HepG2 (cell line): ENCODE data around the gene TOPORS. TPM values are rescaled to one million over a fixed set of nuclear protein-coding genes. Genes with fewer than 3 reads are reported as not detected.

Experiments
- ATAC-seq: fragments of 200-7000 bp; cut with Tn5 transposase; 3 replicates; pipeline ENCODE4 v1.9.1; 2020; ENCODE audit warnings: mild to moderate bottlenecking, moderate library complexity
- BruUV-seq: library from RNA; stranded (reverse); fragments of 400-500 nt; replicated peaks from 2 replicates; lab custom pipeline; 2021; lab: Mats Ljungman, UMichigan
- CTCF ChIA-PET: fragments of 300-600 bp; formaldehyde crosslinking; extraction: SDS; loops from one replicate; lab custom pipeline; 2021; ENCODE audit warnings: low total read pairs, inconsistent platforms, low intra/inter-chr PET ratio; lab: Yijun Ruan, JAX
- POLR2A ChIA-PET: fragments of 350-600 bp; sonication (Branson Sonifier 250); formaldehyde crosslinking; loops from one replicate; lab custom pipeline; 2020; ENCODE audit warnings: antibody characterized with exemption, inconsistent platforms; lab: Yijun Ruan, JAX
- DNase-seq: peaks from one replicate; pipeline ENCODE4 v3.0.0-alpha.2; 2015; ENCODE audit warnings: low spot score
- FAIRE-seq: peaks from 3 replicates; lab custom pipeline; 2011; peaks lifted over from hg19 to GRCh38; lab: Jason Lieb, UNC
- H2AFZ ChIP-seq: one replicate; pipeline ENCODE4 v1.6.1; 2011; ENCODE audit warnings: low read length, inconsistent platforms
- H3K27ac ChIP-seq: fragments of 300-600 bp; 3 replicates; pipeline ENCODE4 v1.8.0; 2011; ENCODE audit warnings: mixed run types, mild to moderate bottlenecking, mixed read lengths, low read length, inconsistent platforms; ENCODE audit not compliant: insufficient read depth; ENCODE audit errors: extremely low read length
- H3K27me3 ChIP-seq, 2 experiments: fragments of 200-600 bp in 1 of 2; 2 replicates in 1 of 2; 3 replicates in 1 of 2; pipeline versions ENCODE4 v1.6.0 to v1.8.0; 2011; ENCODE audit warnings: low read length in 2 of 2, mild to moderate bottlenecking in 2 of 2, moderate library complexity in 2 of 2, inconsistent platforms in 1 of 2; ENCODE audit not compliant: insufficient read depth in 2 of 2, control insufficient read depth in 1 of 2
- H3K36me3 ChIP-seq, 2 experiments: fragments of 200-600 bp in 1 of 2; replicated peaks in 1 of 2; 2 replicates in 1 of 2; 3 replicates in 1 of 2; pipeline versions ENCODE4 v1.5.1 to v1.8.0; 2011; ENCODE audit warnings: low read length in 2 of 2, inconsistent platforms in 1 of 2; ENCODE audit not compliant: insufficient read depth in 2 of 2, control insufficient read depth in 1 of 2
- H3K4me1 ChIP-seq: 2 replicates; pipeline ENCODE4 v1.5.1; 2012; ENCODE audit warnings: low read length, inconsistent platforms; ENCODE audit not compliant: insufficient read depth
- H3K4me2 ChIP-seq: 2 replicates; pipeline ENCODE4 v1.6.0; 2011; ENCODE audit warnings: low read depth, low read length, inconsistent platforms
- H3K4me3 ChIP-seq, 3 experiments: fragments of 200-600 bp in 1 of 3; sonication (generic), shearing (Covaris generic) in 1 of 3; replicated peaks in 1 of 3; 2 replicates each; pipeline ENCODE4 v1.5.1; 2011 to 2016; ENCODE audit warnings: low read length in 3 of 3, inconsistent platforms in 2 of 3, low read depth in 2 of 3, mild to moderate bottlenecking in 2 of 3, control low read depth in 1 of 3, mixed read lengths in 1 of 3; ENCODE audit not compliant: insufficient read depth in 1 of 3
- H3K79me2 ChIP-seq: one replicate; pipeline ENCODE4 v1.6.1; 2011; ENCODE audit warnings: low read length, inconsistent platforms; ENCODE audit not compliant: insufficient read depth
- H3K9ac ChIP-seq: 2 replicates; pipeline ENCODE4 v1.6.0; 2011; ENCODE audit warnings: mild to moderate bottlenecking, low read depth, low read length, inconsistent platforms; ENCODE audit not compliant: insufficient read depth
- H3K9me3 ChIP-seq: 2 replicates; pipeline ENCODE4 v1.5.1; 2012; ENCODE audit warnings: mild to moderate bottlenecking, low read length
- H4K20me1 ChIP-seq: 2 replicates; pipeline ENCODE4 v1.6.0; 2011; ENCODE audit warnings: inconsistent platforms, mild to moderate bottlenecking, low read length, moderate library complexity; ENCODE audit not compliant: insufficient read depth
- CERS6 ChIP-seq: sonication (generic); formaldehyde crosslinking; IDR thresholded peaks from 2 replicates; pipeline ENCODE4 v1.5.0; 2020; ENCODE audit warnings: missing genetic modification reagents
- EEA1 ChIP-seq: sonication (generic); formaldehyde crosslinking; IDR thresholded peaks from 2 replicates; pipeline ENCODE4 v1.5.1; 2020; ENCODE audit warnings: mild to moderate bottlenecking, missing genetic modification reagents, borderline replicate concordance
- HDAC2 ChIP-seq: sonication (generic); formaldehyde crosslinking; IDR thresholded peaks from 2 replicates; pipeline ENCODE4 v1.4.0; 2020; ENCODE audit warnings: missing genetic modification reagents
- HOXA3 ChIP-seq: sonication (generic); formaldehyde crosslinking; IDR thresholded peaks from 2 replicates; pipeline ENCODE4 v1.5.0; 2020; ENCODE audit warnings: missing genetic modification reagents
- MAFG ChIP-seq: sonication (generic); formaldehyde crosslinking; IDR thresholded peaks from 2 replicates; pipeline ENCODE4 v1.5.1; 2020; ENCODE audit warnings: mild to moderate bottlenecking, missing genetic modification reagents
- MTERF4 ChIP-seq: sonication (generic); formaldehyde crosslinking; IDR thresholded peaks from 2 replicates; pipeline ENCODE4 v1.8.0; 2023; ENCODE audit warnings: mild to moderate bottlenecking, missing genetic modification reagents
- NR3C1 ChIP-seq: sonication (generic); formaldehyde crosslinking; IDR thresholded peaks from 2 replicates; pipeline ENCODE4 v1.4.0; 2020; ENCODE audit warnings: missing genetic modification reagents
- PHB2 ChIP-seq: fragments of 450-650 bp; IDR thresholded peaks from 2 replicates; pipeline ENCODE4 v1.6.1; 2018; ENCODE audit not compliant: partially characterized antibody
- PRMT3 ChIP-seq: sonication (generic); formaldehyde crosslinking; IDR thresholded peaks from 2 replicates; pipeline ENCODE4 v1.8.1; 2022; ENCODE audit warnings: low read depth, mild to moderate bottlenecking, moderate library complexity, missing genetic modification reagents, borderline replicate concordance
- YEATS2 ChIP-seq: sonication (generic); formaldehyde crosslinking; IDR thresholded peaks from 2 replicates; pipeline ENCODE4 v1.4.0; 2020; ENCODE audit warnings: missing genetic modification reagents, borderline replicate concordance
- YY1 ChIP-seq: IDR thresholded peaks from 2 replicates; pipeline ENCODE4 v1.6.1; 2011; ENCODE audit warnings: low read length, low read depth, moderate library complexity, mild to moderate bottlenecking; ENCODE audit not compliant: insufficient read depth, insufficient replicate concordance
- ZBTB2 ChIP-seq: sonication (generic); formaldehyde crosslinking; IDR thresholded peaks from 2 replicates; pipeline ENCODE4 v1.8.0; 2022; ENCODE audit warnings: low read depth, missing genetic modification reagents
- ZBTB26 ChIP-seq: IDR thresholded peaks from 2 replicates; pipeline ENCODE4 v1.6.1; 2016; ENCODE audit warnings: missing compliant biosample characterization, missing genetic modification reagents, borderline replicate concordance
- ZKSCAN8 ChIP-seq: IDR thresholded peaks from 2 replicates; pipeline ENCODE4 v1.6.1; 2016; ENCODE audit warnings: borderline replicate concordance, missing genetic modification reagents, missing compliant biosample characterization
- ZNF33A ChIP-seq: sonication (generic); formaldehyde crosslinking; IDR thresholded peaks from 2 replicates; pipeline ENCODE4 v1.5.1; 2020; ENCODE audit warnings: missing genetic modification reagents, mild to moderate bottlenecking, moderate library complexity, borderline replicate concordance
- ZNF7 ChIP-seq: IDR thresholded peaks from 2 replicates; pipeline ENCODE4 v1.6.1; 2016; ENCODE audit warnings: missing biosample characterization, missing genetic modification reagents
- WGBS: methylation state at CpG from one replicate; pipeline ENCODE4 v1.1.6; 2017; ENCODE audit warnings: low lambda C conversion rate; 5-methylcytosine and 5-hydroxymethylcytosine counted together
- in situ Hi-C: cut with HindIII; loops from 2 replicates; pipeline ENCODE4 v1.10.0; 2017; ENCODE audit warnings: low pct_unique_long_range_greater_than_20kb; ENCODE audit not compliant: extremely low pct_ligation_motif_present
- intact Hi-C: fragments of 100-400 bp; cut with micrococcal nuclease; formaldehyde crosslinking; loops from one replicate; pipeline ENCODE4 v1.10.0; 2022; ENCODE audit not compliant: unreplicated experiment
- polyA plus RNA-seq, 8 experiments: library from polyadenylated mRNA; depleted of rRNA in 3 of 8; stranded (reverse) in 7 of 8; unstranded in 1 of 8; fragments of >200 nt; fragmentation: Illumina TruSeq in 4 of 8; extraction: Trizol in 4 of 8; gene quantifications; 2 replicates each; pipeline versions ENCODE4 v1.2.1 to v1.2.3, GENCODE V29; 2011 to 2016; ENCODE audit warnings: low read depth in 4 of 8, missing spikeins in 1 of 8, mixed read lengths in 1 of 8; ENCODE audit not compliant: insufficient read depth in 1 of 8
- total RNA-seq, 5 experiments: library from RNA; depleted of rRNA; stranded (reverse); fragments of >200 nt; fragmentation: Illumina TruSeq; extraction: Trizol; gene quantifications; 2 replicates each; pipeline ENCODE4 v1.2.3, GENCODE V29; 2016; ENCODE audit warnings: low read depth in 1 of 5
- TF ChIP-seq, protein P1 (sequence below): sonication (generic); formaldehyde crosslinking; IDR thresholded peaks from 2 replicates; pipeline ENCODE4 v1.5.0; 2020; ENCODE audit warnings: mild to moderate bottlenecking, missing genetic modification reagents

Gene TOPORS
- total and polyA plus RNA-seq, 2 of the 13 experiments (the other 11 are each of a cell fraction or from before 2014, with no cell fraction given) = 6.8 to 19.6 TPM

DNA sequence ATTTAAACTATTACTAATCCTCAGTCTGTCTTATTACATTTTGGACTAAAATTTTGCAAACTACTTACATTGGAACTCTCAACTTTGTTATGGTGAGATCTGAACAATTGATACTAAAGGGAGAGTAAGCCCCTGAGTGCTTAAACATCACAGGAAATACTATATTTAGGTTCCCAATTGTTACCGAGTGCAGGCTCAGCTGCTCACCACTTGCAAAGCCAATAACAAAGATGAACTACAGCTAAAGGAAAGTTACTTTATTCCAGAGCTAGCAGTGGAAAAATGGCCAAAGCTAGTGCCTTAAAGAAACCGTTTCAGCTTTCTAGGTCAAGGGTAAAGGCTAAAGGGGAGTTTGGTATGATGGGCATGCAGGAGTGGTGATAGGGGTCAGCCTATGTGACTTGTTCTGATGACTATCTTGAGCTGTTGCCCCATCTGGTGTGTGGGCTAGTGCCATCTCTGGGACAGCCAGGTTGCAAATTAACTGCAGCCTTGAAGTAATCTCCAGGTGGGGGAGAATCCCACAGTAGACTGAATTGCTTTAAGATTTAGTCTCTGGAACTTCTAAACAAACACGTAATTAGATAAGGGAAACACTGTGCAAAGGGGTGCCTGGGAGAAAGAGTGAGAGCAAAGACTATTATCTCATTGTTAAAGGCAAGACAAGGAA, 28.4 kb upstream of the TOPORS start:
- H2AFZ ChIP-seq = no peak overlapping the region
- H3K4me3 ChIP-seq = no peak overlapping the region
- H3K9me3 ChIP-seq = no peaks in the 10 kb centered on the region
- H3K4me2 ChIP-seq = peak overlapping the region; percentile 25
- intact Hi-C loops = loop anchor here (1.0 kb wide), 1 partner anchor 388 kb away; no protein-coding TSS in a partner anchor
- no peaks in the 10 kb centered on the region for H3K27me3 ChIP-seq
- H3K36me3 ChIP-seq = no peaks in the 10 kb centered on the region
- DNase-seq = peak; percentile 13
- H3K9ac ChIP-seq = no peak overlapping the region
- peak; percentile 78 for ATAC-seq
- FAIRE-seq = no peak
- H3K79me2 ChIP-seq = no peaks in the 10 kb centered on the region
- in situ Hi-C loops = loop anchor here (5.0 kb wide), 1 partner anchor 387 kb away; no protein-coding TSS in a partner anchor
- no peak overlapping the region for H3K27ac ChIP-seq
- no TSS peak for BruUV-seq
- peaks cover 18% of the 10 kb centered on the region for H3K4me1 ChIP-seq
- ChIA-PET CTCF (interaction anchor here (2.3 to 4.9 kb wide), 2 partner anchors 202 to 387 kb away, joined by 34 to 115 read pairs; no protein-coding TSS in a partner anchor), POLR2A (interaction anchor here (1.6 kb wide), 1 partner anchor 202 kb away, joined by 4 read pairs; no protein-coding TSS in a partner anchor)
- H4K20me1 ChIP-seq = no peaks in the 10 kb centered on the region
- 0% methylated on average over 3 of the region's 3 CpGs for WGBS
- TF ChIP-seq ZNF33A (no peak), ZNF7 (CRISPR knock-in tag) (no peak), HOXA3 (CRISPR knock-in tag) (no peak), YEATS2 (CRISPR knock-in tag) (no peak), ZKSCAN8 (CRISPR knock-in tag) (no peak), ZBTB2 (CRISPR knock-in tag) (no peak), PRMT3 (CRISPR knock-in tag) (no peak), MAFG (CRISPR knock-in tag) (no peak), NR3C1 (CRISPR knock-in tag) (no peak), PHB2 (no peak), MTERF4 (CRISPR knock-in tag) (no peak), EEA1 (CRISPR knock-in tag) (no peak), YY1 (no peak), CERS6 (CRISPR knock-in tag) (no peak), ZBTB26 (CRISPR knock-in tag) (no peak), HDAC2 (CRISPR knock-in tag) (no peak)
- TF ChIP-seq, protein P1, sequence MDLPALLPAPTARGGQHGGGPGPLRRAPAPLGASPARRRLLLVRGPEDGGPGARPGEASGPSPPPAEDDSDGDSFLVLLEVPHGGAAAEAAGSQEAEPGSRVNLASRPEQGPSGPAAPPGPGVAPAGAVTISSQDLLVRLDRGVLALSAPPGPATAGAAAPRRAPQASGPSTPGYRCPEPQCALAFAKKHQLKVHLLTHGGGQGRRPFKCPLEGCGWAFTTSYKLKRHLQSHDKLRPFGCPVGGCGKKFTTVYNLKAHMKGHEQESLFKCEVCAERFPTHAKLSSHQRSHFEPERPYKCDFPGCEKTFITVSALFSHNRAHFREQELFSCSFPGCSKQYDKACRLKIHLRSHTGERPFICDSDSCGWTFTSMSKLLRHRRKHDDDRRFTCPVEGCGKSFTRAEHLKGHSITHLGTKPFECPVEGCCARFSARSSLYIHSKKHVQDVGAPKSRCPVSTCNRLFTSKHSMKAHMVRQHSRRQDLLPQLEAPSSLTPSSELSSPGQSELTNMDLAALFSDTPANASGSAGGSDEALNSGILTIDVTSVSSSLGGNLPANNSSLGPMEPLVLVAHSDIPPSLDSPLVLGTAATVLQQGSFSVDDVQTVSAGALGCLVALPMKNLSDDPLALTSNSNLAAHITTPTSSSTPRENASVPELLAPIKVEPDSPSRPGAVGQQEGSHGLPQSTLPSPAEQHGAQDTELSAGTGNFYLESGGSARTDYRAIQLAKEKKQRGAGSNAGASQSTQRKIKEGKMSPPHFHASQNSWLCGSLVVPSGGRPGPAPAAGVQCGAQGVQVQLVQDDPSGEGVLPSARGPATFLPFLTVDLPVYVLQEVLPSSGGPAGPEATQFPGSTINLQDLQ = no peak
